GM19372 (cell line): ENCODE measurements around the gene CLEC16A.
A peak's percentile ranks its signal among the peaks of the same experiment; 100 is the strongest.
"Not testable (repeated sequence)": the region's sequence is repeated elsewhere in the genome, so short reads cannot be mapped to it uniquely, and the experiment has no call there.

ENCODE experiments used
- ATAC-seq: cut with Tn5 transposase; IDR thresholded peaks from one replicate; pipeline ENCODE4 v1.9.1; 2021; ENCODE audit warnings: mild to moderate bottlenecking, low read depth, moderate library complexity; ENCODE audit not compliant: unreplicated experiment

Gene CLEC16A

DNA sequence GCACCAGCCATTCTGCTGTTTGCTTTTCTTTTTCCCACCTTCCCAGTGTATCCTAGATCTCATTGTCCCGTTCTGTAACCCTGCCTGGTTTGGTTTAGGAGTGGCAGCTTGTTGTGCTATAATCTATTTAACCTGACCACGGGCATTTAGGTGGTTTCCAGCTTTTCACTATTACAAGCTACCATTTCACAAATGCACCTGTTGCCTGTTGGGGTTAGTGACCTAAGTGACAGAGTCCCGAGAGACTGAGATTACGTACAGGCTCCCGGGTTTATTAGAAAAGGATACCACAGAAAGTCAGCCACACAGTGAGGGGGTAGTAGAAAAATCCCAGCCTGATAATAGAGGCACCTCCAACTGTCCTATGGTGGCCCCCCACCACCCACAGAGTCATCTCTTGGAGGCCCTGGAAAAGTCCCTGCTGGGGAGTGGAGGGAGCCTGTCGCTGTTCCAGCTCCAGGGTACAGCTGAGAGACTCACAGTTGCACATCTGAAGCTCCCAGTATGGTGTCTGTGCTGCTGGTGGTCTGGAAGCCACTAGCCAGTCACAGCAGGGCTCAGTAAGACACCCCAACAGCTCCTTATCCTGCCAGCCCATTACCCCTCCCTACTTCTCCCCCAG lies 21.2 kb downstream of the CLEC16A start:
- ATAC-seq = peak; percentile 76

GRCh38 chr16:10966129-10966528 lies 21.8 kb downstream of the CLEC16A start:
- ATAC-seq = no peak

DNA sequence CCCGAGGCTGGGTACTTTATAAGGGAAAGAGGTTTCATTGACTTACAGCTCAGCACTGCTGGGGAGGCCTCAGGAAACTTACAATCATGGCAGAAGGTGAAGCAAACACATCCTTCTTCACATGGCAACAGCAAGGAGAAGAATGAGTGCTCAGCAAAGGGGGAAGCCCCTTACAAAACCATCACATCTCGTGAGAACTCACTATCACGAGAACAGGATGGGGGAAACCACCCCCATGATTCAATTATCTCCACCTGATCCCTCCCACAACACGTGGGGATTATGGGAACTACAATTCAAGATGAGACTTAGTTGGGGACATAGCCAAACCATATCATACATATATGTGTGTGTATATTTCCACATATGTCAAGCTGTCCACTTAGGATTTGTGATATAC lies 22.2 kb downstream of the CLEC16A start:
- ATAC-seq = not testable (repeated sequence)

GRCh38 chr16:10967986-10968385 lies 23.6 kb downstream of the CLEC16A start:
- no peak for ATAC-seq

- ATAC-seq = no peak
Measured at GRCh38 chr16:10968498-10968897, 24.1 kb downstream of the CLEC16A start.

DNA sequence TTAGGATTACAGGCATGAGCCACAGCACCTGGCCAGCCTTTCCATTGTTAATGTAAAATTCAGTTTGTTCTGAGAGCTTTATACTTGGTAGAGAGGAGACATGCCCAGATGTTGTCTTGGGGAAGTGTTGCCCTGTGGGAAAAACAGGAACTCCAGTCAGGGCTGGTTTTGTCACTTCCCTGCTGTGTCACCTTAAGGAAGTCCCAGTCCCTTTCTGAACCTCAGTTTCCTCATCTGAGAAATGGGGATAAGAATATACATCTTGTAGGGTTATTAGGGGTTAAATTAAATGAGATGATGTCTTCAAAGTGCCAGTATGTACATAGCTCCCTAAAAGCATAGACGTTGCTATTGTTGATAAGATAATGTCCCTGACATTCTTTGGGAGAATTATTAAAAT lies 25.3 kb downstream of the CLEC16A start:
- ATAC-seq = no peak

- ATAC-seq = no peak
Measured at GRCh38 chr16:10970065-10970464, 25.7 kb downstream of the CLEC16A start.

DNA sequence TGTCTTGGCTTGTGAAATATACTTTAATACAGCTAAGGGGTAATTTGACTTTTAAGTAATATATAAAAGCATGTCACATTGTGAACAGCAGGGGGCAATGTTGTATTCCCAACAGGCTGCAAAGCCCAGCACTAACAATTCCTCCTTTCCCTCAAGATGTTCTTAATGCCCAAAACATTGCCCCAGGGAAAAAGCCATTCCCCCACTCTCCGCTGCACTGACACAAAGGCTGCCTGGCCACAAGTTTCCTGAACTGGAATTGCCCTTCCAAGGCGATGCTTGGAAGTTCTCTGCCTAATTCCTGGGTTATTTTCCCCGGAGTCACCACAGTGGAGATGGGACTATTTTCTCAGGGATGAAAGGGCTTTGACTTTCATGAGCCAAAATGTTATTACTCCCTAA lies 27.2 kb downstream of the CLEC16A start:
- no peak for ATAC-seq

DNA sequence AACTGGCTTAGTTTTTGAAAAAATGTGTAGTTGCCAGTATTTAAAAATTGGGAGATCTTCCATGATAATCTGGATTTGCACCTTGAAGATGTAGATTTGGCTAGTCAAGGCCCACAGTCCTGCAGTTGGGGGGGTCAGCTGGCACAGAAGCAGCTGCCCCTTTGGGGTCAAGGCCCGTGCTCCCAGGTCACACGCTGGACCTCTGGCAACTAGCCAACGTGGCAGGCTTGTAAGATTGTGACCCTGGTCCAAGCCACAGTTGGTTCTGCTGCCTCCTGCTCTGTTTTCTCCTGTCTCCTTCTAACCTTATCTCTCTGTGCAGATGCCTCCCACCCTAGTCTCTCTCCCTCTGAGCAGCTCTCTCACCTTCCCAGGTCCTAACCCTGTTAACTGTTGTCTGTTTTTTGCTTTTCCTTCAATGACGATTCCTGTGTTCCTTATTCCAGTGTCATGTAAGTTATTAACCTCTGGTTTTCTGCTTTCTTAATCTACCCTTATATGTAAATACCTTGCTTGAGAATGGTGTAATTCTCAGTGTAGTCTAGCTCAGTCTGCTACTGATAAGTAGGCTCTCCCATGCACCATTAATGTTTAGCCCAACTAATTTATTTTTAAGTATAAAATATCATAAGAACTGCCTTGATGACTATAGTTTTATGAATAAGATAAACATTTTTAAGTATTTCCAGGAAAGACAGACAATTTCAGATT lies 27.9 kb downstream of the CLEC16A start:
- ATAC-seq = no peak

- no peak for ATAC-seq
Measured at GRCh38 chr16:10972819-10973464, 28.6 kb downstream of the CLEC16A start.

- ATAC-seq = no peak
Measured at GRCh38 chr16:10976634-10977033, 32.3 kb downstream of the CLEC16A start.

- no peak for ATAC-seq
Measured at GRCh38 chr16:10978124-10978523, 33.8 kb downstream of the CLEC16A start.

DNA sequence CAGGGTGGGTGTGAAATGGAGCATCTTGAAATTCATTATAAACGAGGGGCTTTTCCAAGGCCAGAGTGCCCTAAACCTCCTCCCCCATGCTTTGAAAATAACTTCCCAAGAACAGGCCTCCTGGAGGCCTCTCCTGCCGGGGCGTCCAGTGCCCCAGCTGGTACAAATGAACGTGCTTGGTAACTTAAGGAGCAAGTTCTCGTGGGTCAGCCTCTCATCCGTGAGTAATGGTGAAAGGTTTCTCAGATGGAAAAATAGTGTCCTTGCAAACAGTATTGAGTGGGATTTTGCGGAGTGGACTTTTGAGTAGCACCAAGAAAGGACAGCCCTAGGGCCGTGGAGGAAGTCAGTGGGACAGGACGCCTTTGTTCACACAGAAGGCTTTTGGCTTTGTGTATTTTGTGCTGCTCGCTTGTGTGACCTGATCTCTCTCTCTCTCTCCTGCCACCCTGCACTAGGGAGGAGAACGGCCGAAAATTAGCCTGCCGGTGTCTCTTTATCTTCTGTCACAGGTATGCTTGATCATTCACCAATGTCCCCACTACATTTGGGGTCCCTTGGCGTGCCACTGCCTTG lies 34.6 kb downstream of the CLEC16A start:
- ATAC-seq = no peak

GRCh38 chr16:10979717-10980601 lies 35.6 kb downstream of the CLEC16A start:
- ATAC-seq = no peak

GRCh38 chr16:10980813-10981212 lies 36.4 kb downstream of the CLEC16A start:
- ATAC-seq = no peak

GRCh38 chr16:10981697-10982216 lies 37.4 kb downstream of the CLEC16A start:
- ATAC-seq = peak; percentile 62

DNA sequence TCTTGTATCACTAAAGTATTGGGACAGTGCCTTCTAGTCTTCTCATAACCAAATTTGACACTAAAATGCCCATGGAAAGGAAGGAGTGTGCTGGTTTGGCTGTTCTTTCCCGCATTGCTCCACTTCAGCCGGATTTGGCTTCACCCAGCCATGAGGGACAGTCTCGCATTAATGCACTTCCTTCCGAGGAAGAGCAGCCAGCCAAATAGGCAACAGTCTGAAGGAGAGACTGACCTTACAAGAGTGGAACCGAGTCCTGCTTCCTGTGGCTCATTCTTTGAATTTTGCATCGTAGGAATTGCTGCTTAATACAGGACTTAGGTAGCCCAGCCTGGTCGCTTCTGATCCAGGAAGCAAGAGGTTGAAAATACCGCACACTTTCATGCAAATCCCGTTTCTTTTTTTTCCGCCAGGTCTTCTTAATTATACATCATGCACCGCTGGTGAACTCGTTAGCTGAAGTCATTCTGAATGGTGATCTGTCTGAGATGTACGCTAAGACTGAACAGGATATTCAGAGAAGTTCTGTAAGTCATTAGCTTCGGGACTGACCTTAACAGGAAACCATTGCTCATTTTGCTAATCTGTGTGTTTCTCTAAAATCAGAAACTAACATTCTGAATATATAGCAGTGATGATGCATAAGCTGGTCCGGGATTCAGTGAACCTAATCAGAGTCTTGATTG lies 38.2 kb downstream of the CLEC16A start:
- no peak for ATAC-seq

GRCh38 chr16:10983159-10983558 lies 38.8 kb downstream of the CLEC16A start:
- ATAC-seq = no peak

DNA sequence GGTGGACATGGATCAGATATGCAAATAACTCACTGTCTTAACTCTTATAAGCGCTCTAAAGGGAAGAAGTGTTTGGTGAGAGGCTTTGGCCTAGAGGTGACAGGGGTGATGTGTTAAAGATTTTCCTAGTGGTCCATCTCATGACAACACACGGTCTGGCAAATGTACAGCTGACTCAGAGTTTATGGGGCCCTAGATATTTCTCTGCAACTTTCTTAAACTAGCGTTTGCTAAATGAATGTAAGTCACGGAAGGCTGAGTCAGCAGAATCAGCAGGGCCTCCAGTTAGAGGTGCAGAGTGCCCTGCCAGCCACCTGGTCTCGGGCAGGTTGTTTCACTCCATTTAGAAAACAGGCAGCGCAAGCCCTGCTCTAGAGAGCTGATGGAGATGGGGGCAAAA lies 40.1 kb downstream of the CLEC16A start:
- ATAC-seq = no peak
